ACC112 (cell line): ENCODE measurements around the gene PHIP.
"Not testable (repeated sequence)": the region's sequence is repeated elsewhere in the genome, so short reads cannot be mapped to it uniquely, and the experiment has no call there.

Experiments
- H2AFZ ChIP-seq: fragments of 200-600 bp; sonication (generic); one replicate; pipeline ENCODE4 v1.6.0; 2017; ENCODE audit warnings: antibody characterized with exemption, low read length; ENCODE audit not compliant: unreplicated experiment
- H3K27ac ChIP-seq: fragments of 200-600 bp; sonication (generic); 2 replicates; pipeline ENCODE4 v1.5.1; 2014; ENCODE audit warnings: low read depth, mild to moderate bottlenecking, antibody characterized with exemption, low read length, moderate library complexity
- H3K27me3 ChIP-seq: fragments of 200-600 bp; sonication (generic); 2 replicates; pipeline ENCODE4 v1.6.1; 2014; ENCODE audit warnings: mild to moderate bottlenecking, antibody characterized with exemption, low read length, moderate library complexity, mixed read lengths; ENCODE audit not compliant: insufficient read depth
- H3K36me3 ChIP-seq: fragments of 200-600 bp; sonication (generic); 2 replicates; pipeline ENCODE4 v1.6.1; 2016; ENCODE audit warnings: mild to moderate bottlenecking, antibody characterized with exemption, low read length, moderate library complexity, mixed read lengths; ENCODE audit not compliant: insufficient read depth
- H3K4me1 ChIP-seq: fragments of 200-600 bp; sonication (generic); one replicate; pipeline ENCODE4 v1.6.1; 2016; ENCODE audit warnings: low read length, mixed read lengths; ENCODE audit not compliant: insufficient read depth, unreplicated experiment, control insufficient read depth
- H3K4me3 ChIP-seq: fragments of 200-600 bp; sonication (generic); 2 replicates; pipeline ENCODE4 v1.5.1; 2014; ENCODE audit warnings: mild to moderate bottlenecking, low read depth, low read length
- H3K79me2 ChIP-seq: fragments of 200-600 bp; sonication (generic); one replicate; pipeline ENCODE4 v1.6.0; 2016; ENCODE audit warnings: low read length; ENCODE audit not compliant: control insufficient read depth, unreplicated experiment, insufficient read depth

Gene PHIP

DNA sequence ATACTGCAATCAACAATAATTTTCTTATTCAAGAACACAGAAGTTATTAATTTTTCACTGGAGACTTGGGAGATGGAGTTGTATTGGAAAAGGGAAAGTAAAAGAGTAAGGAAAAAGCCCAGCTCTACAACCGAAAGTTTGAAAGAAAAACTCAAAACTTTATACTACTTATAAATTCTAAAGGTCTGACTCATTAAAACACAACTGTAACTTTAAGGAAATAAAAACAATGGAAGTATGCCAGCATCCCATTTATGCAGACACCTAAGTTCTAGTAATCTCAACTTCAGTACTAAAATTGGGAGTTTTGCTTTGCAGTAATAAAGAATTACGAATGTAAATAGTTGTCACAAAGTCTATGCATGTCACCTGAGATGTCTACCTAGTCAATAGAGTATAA, 130.1 kb downstream of the PHIP start:
- H2AFZ ChIP-seq, result no peak overlapping the region

DNA sequence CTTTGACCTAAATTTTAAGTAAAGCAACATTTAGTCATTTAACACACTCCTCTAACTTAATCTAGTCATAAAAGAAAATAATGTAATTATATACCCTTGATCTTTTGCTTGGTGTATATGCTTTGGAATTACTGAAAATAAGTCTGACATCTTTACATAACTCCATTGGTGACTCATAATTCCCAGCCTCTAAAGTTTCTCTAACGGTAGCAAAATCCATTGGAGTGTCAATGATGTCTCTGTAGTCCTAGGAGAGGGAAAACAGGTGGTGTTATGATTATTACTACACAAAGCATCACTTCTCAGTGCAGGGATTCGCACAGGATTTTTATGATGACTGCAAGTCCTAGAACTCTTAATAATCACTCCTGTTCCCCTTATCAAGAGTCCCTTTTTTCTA, 130.5 kb downstream of the PHIP start:
- H3K36me3 ChIP-seq, result peaks cover 77% of the 10 kb centered on the region
- H2AFZ ChIP-seq, result no peak overlapping the region
- H3K4me1 ChIP-seq, result peaks cover 6% of the 10 kb centered on the region
- no peaks in the 10 kb centered on the region for H3K79me2 ChIP-seq
- H3K4me3 ChIP-seq, result peak overlapping the region; percentile 42
- H3K27ac ChIP-seq, result no peak overlapping the region
- no peaks in the 10 kb centered on the region for H3K27me3 ChIP-seq

More for the DNA sequence above, 130.1 kb downstream of the PHIP start:
- no peak overlapping the region for H3K27ac ChIP-seq
- H3K27me3 ChIP-seq, result no peaks in the 10 kb centered on the region
- H3K4me1 ChIP-seq, result peaks cover 6% of the 10 kb centered on the region
- peaks cover 78% of the 10 kb centered on the region for H3K36me3 ChIP-seq
- H3K79me2 ChIP-seq, result no peaks in the 10 kb centered on the region
- H3K4me3 ChIP-seq, result peak overlapping the region; percentile 42

DNA sequence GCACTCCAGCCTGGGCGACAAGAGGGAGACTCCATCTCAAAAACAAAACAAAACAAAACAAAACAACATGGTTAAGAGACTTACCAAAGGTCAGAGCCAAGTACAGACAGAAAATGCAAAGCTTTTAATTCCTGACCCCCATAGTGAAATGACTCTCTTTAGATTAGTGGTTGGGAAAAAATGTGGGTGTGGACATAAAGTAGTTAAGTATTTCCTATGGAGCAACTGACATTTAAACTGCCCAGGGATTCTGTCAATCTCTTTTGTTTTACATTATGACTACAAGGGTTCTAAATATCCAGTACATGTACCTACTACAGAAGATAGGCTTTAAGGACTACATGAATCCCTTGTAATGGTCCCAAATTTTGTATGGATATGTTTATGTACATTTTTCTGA, 135.6 kb downstream of the PHIP start:
- Histone ChIP-seq H3K27me3 (no peaks in the 10 kb centered on the region), H3K27ac (no peak overlapping the region), H3K36me3 (peaks cover 59% of the 10 kb centered on the region), H3K79me2 (no peaks in the 10 kb centered on the region), H3K4me3 (no peak overlapping the region), H2AFZ (no peak overlapping the region), H3K4me1 (peaks cover 2% of the 10 kb centered on the region)

DNA sequence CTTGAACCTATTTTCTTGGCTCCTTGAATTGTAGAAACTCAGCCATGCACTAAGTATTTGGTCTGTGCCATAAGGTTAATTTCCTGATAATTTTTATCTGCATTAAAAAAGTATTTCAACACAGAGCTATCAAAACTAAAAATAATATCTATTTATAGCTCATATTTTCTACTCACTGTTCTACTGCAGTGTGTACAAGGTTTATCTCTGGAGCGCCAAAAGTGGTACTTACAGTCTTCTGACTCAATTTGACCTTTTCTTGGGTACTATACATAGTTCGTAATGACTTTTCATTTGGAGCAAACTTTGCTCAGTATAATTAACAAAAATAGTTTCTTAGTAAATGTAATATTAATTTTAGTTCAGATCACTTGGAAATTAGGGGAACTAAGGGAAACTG, 141.5 kb downstream of the PHIP start:
- H2AFZ ChIP-seq, result no peak overlapping the region
- no peaks in the 10 kb centered on the region for H3K79me2 ChIP-seq
- peaks cover 20% of the 10 kb centered on the region for H3K36me3 ChIP-seq
- H3K4me1 ChIP-seq, result no peaks in the 10 kb centered on the region
- no peaks in the 10 kb centered on the region for H3K27me3 ChIP-seq
- H3K4me3 ChIP-seq, result no peak overlapping the region
- H3K27ac ChIP-seq, result no peak overlapping the region

DNA sequence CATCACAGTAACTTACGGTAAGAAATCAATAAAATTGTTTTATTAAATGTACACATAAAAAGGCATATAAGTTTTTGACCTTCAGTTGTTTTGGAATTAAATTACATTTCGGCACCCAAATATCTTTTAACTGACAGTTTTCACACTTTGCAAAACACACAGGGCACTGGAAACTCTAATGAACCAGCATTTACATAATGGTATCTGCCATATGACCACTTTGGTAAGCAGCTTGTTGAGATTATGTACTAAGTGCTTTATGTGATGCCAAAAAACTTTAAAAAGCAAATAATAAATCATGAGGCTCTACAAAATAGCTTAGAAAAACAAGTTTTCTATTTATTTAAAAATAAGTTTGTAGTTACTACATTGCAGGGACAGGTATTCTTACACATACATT, 142.5 kb downstream of the PHIP start:
- no peak overlapping the region for H3K27ac ChIP-seq
- H3K4me3 ChIP-seq, result no peak overlapping the region
- H3K36me3 ChIP-seq, result peaks cover 15% of the 10 kb centered on the region
- H3K4me1 ChIP-seq, result no peaks in the 10 kb centered on the region
- H3K27me3 ChIP-seq, result no peaks in the 10 kb centered on the region
- no peaks in the 10 kb centered on the region for H3K79me2 ChIP-seq
- no peak overlapping the region for H2AFZ ChIP-seq

DNA sequence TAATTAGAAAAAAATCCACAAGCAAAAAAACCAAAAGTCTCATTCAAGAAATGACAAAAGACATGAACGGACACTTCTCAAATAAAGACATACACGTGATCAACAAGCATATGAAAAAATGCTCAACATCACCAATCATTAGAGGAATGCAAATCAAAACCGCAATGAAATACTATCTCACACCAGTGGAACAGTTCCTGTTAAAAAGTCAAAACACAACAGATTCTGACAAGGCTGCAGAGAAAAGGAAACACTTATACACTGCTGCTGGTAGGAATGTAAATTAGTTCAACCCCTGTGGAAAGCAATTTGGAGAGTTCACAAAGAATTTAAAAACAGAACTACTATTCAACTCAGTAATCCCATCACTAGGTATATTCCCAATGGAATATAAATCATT, 152.7 kb downstream of the PHIP start:
- no peak overlapping the region for H2AFZ ChIP-seq
- H3K36me3 ChIP-seq, result no peaks in the 10 kb centered on the region
- H3K27me3 ChIP-seq, result no peaks in the 10 kb centered on the region
- H3K4me3 ChIP-seq, result no peak overlapping the region
- H3K4me1 ChIP-seq, result no peaks in the 10 kb centered on the region
- no peaks in the 10 kb centered on the region for H3K79me2 ChIP-seq
- H3K27ac ChIP-seq, result no peak overlapping the region

DNA sequence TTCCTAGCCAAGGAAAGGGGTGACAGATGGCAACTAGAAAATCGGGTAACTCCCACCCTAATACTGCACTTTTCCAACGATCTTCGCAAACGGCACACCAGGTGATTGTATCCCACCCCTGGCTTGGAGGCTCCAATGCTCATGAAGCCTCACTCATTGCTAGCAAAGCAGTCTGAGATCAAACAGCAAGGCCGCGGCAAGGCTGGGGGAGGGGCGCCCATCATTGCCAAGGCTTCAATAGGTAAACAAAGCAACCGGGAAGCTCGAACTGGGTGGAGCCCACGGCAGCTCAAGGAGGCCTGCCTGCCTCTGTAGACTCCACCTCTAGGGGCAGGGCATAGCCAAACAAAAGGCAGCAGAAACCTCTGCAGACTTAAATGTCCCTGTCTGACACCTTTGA, 156.9 kb downstream of the PHIP start:
- H3K4me3 ChIP-seq, H3K27me3 ChIP-seq, H3K27ac ChIP-seq, H3K79me2 ChIP-seq, H2AFZ ChIP-seq, H3K4me1 ChIP-seq, H3K36me3 ChIP-seq: not testable (repeated sequence)

DNA sequence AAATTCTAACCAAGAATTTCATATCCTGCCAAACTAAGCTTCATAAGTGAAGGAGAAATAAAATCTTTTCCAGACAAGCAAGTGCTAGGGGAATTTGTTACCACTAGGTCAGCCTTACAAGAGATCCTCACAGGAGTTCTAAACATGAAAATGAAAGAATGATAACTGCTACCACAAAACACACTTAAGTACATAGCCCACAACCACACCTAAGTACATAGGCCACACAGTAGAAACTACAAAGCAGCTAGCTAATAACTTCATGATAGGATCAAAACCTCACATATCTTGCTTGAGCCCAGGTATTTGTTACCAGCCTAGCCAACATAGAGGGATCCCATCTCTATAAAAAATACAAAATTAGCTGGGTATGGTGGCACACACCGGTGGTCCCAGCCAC, 160.3 kb downstream of the PHIP start:
- Histone ChIP-seq H3K27ac (no peak overlapping the region), H3K4me3 (no peak overlapping the region), H3K36me3 (no peaks in the 10 kb centered on the region), H3K4me1 (no peaks in the 10 kb centered on the region), H3K27me3 (0 out of 2 replicates have a peak, but pooled peaks cover 4% of the 10 kb centered on the region), H3K79me2 (no peaks in the 10 kb centered on the region), H2AFZ (no peak overlapping the region)

DNA sequence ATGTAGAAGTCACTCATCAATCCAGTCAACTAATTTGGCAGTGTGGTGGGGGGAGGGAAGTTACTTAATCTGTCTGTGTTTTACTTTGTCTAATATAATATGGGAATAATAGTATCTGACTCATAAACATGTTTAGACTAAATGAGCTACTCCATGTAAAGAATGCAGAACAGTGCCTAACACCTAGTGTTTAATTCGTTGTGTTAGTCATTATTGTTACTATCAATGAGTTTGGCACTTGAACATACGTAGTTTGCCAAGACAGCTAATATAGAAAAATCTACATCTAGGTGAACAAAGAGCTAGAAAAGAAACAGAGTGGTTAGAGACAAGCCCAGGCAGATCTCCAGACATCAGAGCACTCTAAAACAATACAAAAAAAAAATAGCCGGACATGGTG, 161.6 kb downstream of the PHIP start:
- no peaks in the 10 kb centered on the region for H3K79me2 ChIP-seq
- no peaks in the 10 kb centered on the region for H3K36me3 ChIP-seq
- H3K27me3 ChIP-seq, result 0 out of 2 replicates have a peak, but pooled peaks cover 4% of the 10 kb centered on the region
- no peak overlapping the region for H3K4me3 ChIP-seq
- H3K4me1 ChIP-seq, result no peaks in the 10 kb centered on the region
- no peak overlapping the region for H2AFZ ChIP-seq
- H3K27ac ChIP-seq, result no peak overlapping the region

DNA sequence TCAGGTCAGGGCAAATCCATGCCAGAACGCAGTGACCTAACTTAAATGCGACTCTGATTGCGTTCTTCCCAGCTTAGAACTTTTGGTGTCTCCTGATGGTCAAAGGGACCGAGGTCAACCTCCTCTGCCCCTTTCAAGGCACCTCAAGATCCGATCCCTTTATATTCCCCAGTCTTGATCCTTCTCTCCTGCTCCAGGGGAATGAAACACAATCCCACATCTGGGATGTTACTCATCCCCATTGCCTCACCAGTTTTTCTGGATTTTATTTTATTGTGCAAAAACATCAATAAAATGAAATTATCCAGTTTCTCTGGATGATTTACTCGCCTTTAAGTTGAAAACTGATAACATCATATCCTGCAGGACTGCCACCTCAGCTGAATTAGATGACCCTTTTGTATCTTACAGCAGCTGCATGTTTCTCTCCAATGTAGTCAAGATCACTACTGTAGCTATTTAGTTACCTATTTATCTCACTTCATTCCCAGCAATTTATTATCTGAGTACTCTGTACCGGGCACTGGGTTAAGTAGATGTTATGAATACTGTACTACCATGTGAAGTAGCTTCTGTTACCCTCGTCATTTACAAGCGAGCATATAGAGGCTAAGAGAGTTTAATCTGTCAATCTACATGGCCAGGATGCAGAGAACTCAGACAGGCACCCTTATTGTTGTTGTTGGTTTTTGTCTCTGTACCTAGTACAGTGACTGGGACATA, 166.7 kb downstream of the PHIP start:
- peak overlapping the region; percentile 81 for H3K4me3 ChIP-seq
- no peaks in the 10 kb centered on the region for H3K27me3 ChIP-seq
- H3K27ac ChIP-seq, result no peak overlapping the region
- H2AFZ ChIP-seq, result peak overlapping the region; percentile 96
- no peaks in the 10 kb centered on the region for H3K79me2 ChIP-seq
- H3K4me1 ChIP-seq, result peaks cover 13% of the 10 kb centered on the region
- no peaks in the 10 kb centered on the region for H3K36me3 ChIP-seq

DNA sequence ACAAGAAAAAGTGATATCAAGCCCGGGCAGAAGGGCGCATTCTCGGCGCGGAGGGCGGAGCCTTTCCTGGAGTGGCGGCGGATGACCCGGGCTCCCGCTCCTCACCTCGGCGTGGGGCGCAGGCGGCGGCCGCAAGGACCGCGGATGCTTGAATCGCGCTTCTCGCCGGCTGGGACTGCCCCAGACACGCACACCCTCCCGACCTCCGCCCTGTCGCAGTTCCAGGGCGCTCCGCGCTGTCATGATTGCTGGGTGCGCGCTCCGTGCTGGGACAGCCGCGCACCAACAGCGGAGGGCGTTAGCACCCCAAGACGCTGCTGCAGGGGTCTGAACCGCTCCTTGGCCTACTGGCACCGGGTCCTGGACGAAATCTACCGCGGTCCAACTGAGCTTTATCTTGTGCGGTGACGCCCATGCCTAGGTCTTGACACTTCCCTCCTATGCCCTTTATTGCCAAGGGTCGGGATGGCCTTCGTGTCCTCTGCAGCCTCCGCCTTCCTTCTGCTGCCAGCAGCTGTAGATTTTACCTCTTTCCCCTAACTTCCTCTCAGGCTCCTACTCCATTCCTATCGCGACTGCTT, 167.4 kb downstream of the PHIP start:
- Histone ChIP-seq H3K36me3 (no peaks in the 10 kb centered on the region), H3K4me1 (peaks cover 13% of the 10 kb centered on the region), H3K27me3 (no peaks in the 10 kb centered on the region), H3K4me3 (peak overlapping the region; percentile 81), H3K79me2 (no peaks in the 10 kb centered on the region), H3K27ac (no peak overlapping the region), H2AFZ (peak overlapping the region; percentile 96)
